Measurements from ENCODE around the gene DHRS13. TPM values are rescaled to one million over a fixed set of nuclear protein-coding genes. Genes with fewer than 3 reads are reported as not detected.

DHRS13 gene
- total RNA-seq, 4 donors from 2014 or later = 2.1 to 3.6 (median 2.7) TPM

GRCh38 chr17:28892024-28892423 is 10.9 kb downstream of the DHRS13 start:
- TF ChIP-seq, protein P1, sequence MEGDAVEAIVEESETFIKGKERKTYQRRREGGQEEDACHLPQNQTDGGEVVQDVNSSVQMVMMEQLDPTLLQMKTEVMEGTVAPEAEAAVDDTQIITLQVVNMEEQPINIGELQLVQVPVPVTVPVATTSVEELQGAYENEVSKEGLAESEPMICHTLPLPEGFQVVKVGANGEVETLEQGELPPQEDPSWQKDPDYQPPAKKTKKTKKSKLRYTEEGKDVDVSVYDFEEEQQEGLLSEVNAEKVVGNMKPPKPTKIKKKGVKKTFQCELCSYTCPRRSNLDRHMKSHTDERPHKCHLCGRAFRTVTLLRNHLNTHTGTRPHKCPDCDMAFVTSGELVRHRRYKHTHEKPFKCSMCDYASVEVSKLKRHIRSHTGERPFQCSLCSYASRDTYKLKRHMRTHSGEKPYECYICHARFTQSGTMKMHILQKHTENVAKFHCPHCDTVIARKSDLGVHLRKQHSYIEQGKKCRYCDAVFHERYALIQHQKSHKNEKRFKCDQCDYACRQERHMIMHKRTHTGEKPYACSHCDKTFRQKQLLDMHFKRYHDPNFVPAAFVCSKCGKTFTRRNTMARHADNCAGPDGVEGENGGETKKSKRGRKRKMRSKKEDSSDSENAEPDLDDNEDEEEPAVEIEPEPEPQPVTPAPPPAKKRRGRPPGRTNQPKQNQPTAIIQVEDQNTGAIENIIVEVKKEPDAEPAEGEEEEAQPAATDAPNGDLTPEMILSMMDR (IDR thresholded peaks at IDR 0.05; ENCODE audit: low read depth) = no peak

DNA sequence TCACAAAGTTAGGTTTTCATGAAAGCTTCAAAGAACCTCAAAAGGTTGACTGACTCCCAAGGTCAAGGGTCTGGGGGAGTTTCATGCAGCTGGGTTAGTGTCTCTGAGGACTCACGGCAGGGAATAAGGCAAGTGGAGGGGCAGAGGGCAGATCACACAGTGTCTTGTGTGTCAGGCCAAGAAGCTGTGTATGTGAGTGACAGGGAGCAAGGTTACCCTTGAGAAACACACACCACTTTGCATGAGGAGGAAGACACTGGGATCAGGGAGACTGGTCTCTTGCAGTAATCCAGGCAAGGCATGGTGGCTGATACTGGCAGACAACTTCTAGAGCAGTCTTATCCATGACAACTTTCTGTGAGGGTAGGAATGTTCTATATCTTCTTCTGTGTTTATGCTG is 11.7 kb downstream of the DHRS13 start:
- TF ChIP-seq, protein P1 (IDR thresholded peaks at IDR 0.05; ENCODE audit: low read depth) = no peak

DNA sequence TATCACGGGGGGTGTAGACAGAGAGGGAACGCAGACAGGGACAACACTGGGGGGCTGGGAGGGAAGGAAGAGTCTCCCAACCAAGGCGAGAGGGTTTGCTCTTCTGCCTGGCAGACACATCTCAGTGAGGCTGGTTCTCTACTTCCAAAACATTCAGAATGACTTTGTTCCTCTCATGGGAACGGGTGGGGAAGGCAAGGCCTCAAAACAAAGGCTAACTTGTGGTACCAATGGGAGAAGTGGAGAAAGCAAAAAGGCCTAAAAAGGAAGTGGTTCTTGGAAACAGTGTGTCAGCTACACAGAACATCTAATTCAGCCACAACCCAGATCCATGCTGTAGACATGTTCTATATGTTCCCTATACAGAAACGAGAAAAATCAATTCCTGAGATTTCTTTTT is 12.9 kb downstream of the DHRS13 start:
- TF ChIP-seq, protein P1 (IDR thresholded peaks at IDR 0.05; ENCODE audit: low read depth) = no peak

- TF ChIP-seq, protein P1 (IDR thresholded peaks at IDR 0.05; ENCODE audit: low read depth) = no peak
Observed at GRCh38 chr17:28888832-28889231, 14.0 kb downstream of the DHRS13 start.

GRCh38 chr17:28887871-28888471 is 14.9 kb downstream of the DHRS13 start:
- TF ChIP-seq, protein P1 (IDR thresholded peaks at IDR 0.05; ENCODE audit: low read depth) = no peak

DNA sequence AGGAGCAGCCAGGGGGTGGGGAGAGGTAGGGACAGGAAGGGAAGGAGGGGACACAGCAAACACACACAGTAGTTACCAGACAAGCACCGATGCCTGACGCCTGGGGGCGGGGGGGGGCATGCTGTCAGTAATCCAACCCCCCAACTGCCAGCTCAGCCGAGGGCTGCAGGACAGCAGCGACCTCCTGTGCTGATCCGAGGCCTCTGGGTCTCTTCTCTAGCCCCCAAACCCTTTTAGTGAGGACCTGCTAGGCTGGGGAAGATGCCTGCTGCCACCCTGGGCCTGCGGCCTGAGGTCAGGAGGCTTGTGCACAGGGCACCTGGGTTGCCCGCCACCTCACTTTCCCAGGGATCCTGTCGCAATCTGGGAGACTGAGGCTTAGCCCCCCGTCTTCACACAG is 16.9 kb downstream of the DHRS13 start:
- TF ChIP-seq, protein P1 (IDR thresholded peaks at IDR 0.05; ENCODE audit: low read depth) = no peak

- TF ChIP-seq, protein P1 (IDR thresholded peaks at IDR 0.05; ENCODE audit: low read depth) = no peak
Observed at GRCh38 chr17:28885363-28885762, 17.5 kb downstream of the DHRS13 start.

All from subcutaneous adipose tissue (tissue), 4 donors.